ENCODE data around the gene TLE1. TPM values are rescaled to one million over a fixed set of nuclear protein-coding genes. Genes with fewer than 3 reads are reported as not detected.

TLE1 gene
- total RNA-seq, 1 donor = 39.3 TPM

GRCh38 chr9:81626511-81626910 lies 62.8 kb downstream of the TLE1 start:
- TF ChIP-seq, protein P1, sequence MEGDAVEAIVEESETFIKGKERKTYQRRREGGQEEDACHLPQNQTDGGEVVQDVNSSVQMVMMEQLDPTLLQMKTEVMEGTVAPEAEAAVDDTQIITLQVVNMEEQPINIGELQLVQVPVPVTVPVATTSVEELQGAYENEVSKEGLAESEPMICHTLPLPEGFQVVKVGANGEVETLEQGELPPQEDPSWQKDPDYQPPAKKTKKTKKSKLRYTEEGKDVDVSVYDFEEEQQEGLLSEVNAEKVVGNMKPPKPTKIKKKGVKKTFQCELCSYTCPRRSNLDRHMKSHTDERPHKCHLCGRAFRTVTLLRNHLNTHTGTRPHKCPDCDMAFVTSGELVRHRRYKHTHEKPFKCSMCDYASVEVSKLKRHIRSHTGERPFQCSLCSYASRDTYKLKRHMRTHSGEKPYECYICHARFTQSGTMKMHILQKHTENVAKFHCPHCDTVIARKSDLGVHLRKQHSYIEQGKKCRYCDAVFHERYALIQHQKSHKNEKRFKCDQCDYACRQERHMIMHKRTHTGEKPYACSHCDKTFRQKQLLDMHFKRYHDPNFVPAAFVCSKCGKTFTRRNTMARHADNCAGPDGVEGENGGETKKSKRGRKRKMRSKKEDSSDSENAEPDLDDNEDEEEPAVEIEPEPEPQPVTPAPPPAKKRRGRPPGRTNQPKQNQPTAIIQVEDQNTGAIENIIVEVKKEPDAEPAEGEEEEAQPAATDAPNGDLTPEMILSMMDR (IDR thresholded peaks at IDR 0.05; ENCODE audit: insufficient read depth, low read depth, low read length) = no peak
- no peak for DNase-seq (ENCODE audit: low read depth)

DNA sequence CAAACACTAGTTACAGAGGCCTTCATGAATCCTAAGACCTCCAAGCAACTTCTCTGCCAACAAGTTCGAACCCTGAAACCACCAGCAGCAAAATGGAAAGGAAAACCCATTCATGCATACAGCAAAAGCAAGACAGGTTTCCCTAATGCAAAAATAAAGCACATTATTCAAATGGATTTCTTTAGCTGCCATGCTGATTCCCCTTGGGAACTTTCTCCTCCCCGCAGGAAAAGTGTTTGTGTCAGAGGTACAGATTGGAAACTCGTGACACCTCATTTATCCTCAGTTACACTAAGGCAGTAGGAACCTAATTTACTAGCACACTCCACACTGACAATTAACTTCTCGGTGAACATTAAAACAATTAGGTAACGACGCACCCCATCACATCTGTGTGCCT lies 63.4 kb downstream of the TLE1 start:
- no peak for DNase-seq (ENCODE audit: low read depth)
- TF ChIP-seq, protein P1 (IDR thresholded peaks at IDR 0.05; ENCODE audit: insufficient read depth, low read depth, low read length) = no peak

More at GRCh38 chr9:81626511-81626910, 62.8 kb downstream of the TLE1 start:
- no peak overlapping the region for H3K4me3 ChIP-seq (ENCODE audit: low read depth, low read length)

GRCh38 chr9:81623778-81624177 lies 65.6 kb downstream of the TLE1 start:
- no peak for DNase-seq (ENCODE audit: low read depth)
- TF ChIP-seq, protein P1 (IDR thresholded peaks at IDR 0.05; ENCODE audit: insufficient read depth, low read depth, low read length) = no peak
- no peak overlapping the region for H3K4me3 ChIP-seq (ENCODE audit: low read depth, low read length)

More for the DNA sequence above, 63.4 kb downstream of the TLE1 start:
- no peak overlapping the region for H3K4me3 ChIP-seq (ENCODE audit: low read depth, low read length)

- no peak overlapping the region for H3K4me3 ChIP-seq (ENCODE audit: low read depth, low read length)
- no peak for DNase-seq (ENCODE audit: low read depth)
- TF ChIP-seq, protein P1 (IDR thresholded peaks at IDR 0.05; ENCODE audit: insufficient read depth, low read depth, low read length) = no peak
Measured at GRCh38 chr9:81622471-81623255, 66.7 kb downstream of the TLE1 start.

- H3K4me3 ChIP-seq (ENCODE audit: low read depth, low read length) = no peak overlapping the region
- DNase-seq (ENCODE audit: low read depth) = no peak
- TF ChIP-seq, protein P1 (IDR thresholded peaks at IDR 0.05; ENCODE audit: insufficient read depth, low read depth, low read length) = no peak
Measured at GRCh38 chr9:81621785-81622259, 67.5 kb downstream of the TLE1 start.

GRCh38 chr9:81621118-81621517 lies 68.2 kb downstream of the TLE1 start:
- no peak overlapping the region for H3K4me3 ChIP-seq (ENCODE audit: low read depth, low read length)
- DNase-seq (ENCODE audit: low read depth) = no peak
- TF ChIP-seq, protein P1 (IDR thresholded peaks at IDR 0.05; ENCODE audit: insufficient read depth, low read depth, low read length) = no peak

Data from fibroblast of villous mesenchyme (primary cell).